Activated T-cell treated with anti-CD3 and anti-CD28 coated beads, Interleukin-2, amount 50 U/mL, for 4 hours (primary cell): ENCODE data around the gene SMC4. TPM values are rescaled to one million over a fixed set of nuclear protein-coding genes. Genes with fewer than 3 reads are reported as not detected.

Experiments used
- ATAC-seq, 2 donors: fragments of 200-7000 bp; cut with Tn5 transposase; one replicate each; pipeline ENCODE4 v1.10.0; 2021
- DNase-seq: peaks from one replicate; pipeline ENCODE4 v3.0.0-alpha.2; 2020
- H3K27me3 Mint-ChIP-seq: one replicate; pipeline ENCODE4 v1.8.0; 2021; ENCODE audit warnings: low read depth, mixed read lengths
- H3K36me3 Mint-ChIP-seq: one replicate; pipeline ENCODE4 v1.8.0; 2022; ENCODE audit warnings: mixed read lengths; ENCODE audit not compliant: insufficient read depth
- H3K4me1 Mint-ChIP-seq: one replicate; pipeline ENCODE4 v1.8.0; 2021; ENCODE audit warnings: low read depth, mixed read lengths
- H3K4me3 Mint-ChIP-seq: one replicate; pipeline ENCODE4 v1.8.0; 2021; ENCODE audit warnings: mild to moderate bottlenecking, moderate library complexity, mixed read lengths
- H3K9me3 Mint-ChIP-seq: one replicate; pipeline ENCODE4 v1.8.0; 2021; ENCODE audit warnings: mixed read lengths
- total RNA-seq, 3 donors: library from RNA; stranded (reverse); gene quantifications; one replicate each; pipeline ENCODE4 v1.2.1, GENCODE V29; 2021

SMC4 gene
- total RNA-seq, 3 donors from 2014 or later, result 56.6 to 69.0 (median 66.0) TPM

- Mint-ChIP-seq H3K9me3 (peaks cover 6% of the 10 kb centered on the region), H3K4me3 (no peak overlapping the region), H3K27me3 (peaks cover 13% of the 10 kb centered on the region), H3K4me1 (no peaks in the 10 kb centered on the region), H3K36me3 (peaks cover 3% of the 10 kb centered on the region)
- DNase-seq (no peak), ATAC-seq (no peak)
Measured at GRCh38 chr3:160470181-160470580, 70.7 kb downstream of the SMC4 start.

GRCh38 chr3:160471892-160472291 is 72.4 kb downstream of the SMC4 start:
- Mint-ChIP-seq H3K9me3 (peaks cover 6% of the 10 kb centered on the region), H3K4me1 (no peaks in the 10 kb centered on the region), H3K27me3 (peaks cover 12% of the 10 kb centered on the region), H3K36me3 (peaks cover 3% of the 10 kb centered on the region), H3K4me3 (no peak overlapping the region)
- ATAC-seq (no peak), DNase-seq (no peak)

- no peak overlapping the region for H3K4me3 Mint-ChIP-seq
- H3K36me3 Mint-ChIP-seq, result peaks cover 3% of the 10 kb centered on the region
- peaks cover 6% of the 10 kb centered on the region for H3K9me3 Mint-ChIP-seq
- H3K4me1 Mint-ChIP-seq, result no peaks in the 10 kb centered on the region
- peaks cover 12% of the 10 kb centered on the region for H3K27me3 Mint-ChIP-seq
- no peak for DNase-seq
- ATAC-seq, result no peak
Measured at GRCh38 chr3:160472344-160472743, 72.9 kb downstream of the SMC4 start.

GRCh38 chr3:160473221-160473620 is 73.8 kb downstream of the SMC4 start:
- Mint-ChIP-seq H3K4me1 (no peaks in the 10 kb centered on the region), H3K4me3 (no peak overlapping the region), H3K36me3 (peaks cover 3% of the 10 kb centered on the region), H3K27me3 (peaks cover 12% of the 10 kb centered on the region), H3K9me3 (peaks cover 6% of the 10 kb centered on the region)
- ATAC-seq, result no peak
- DNase-seq, result no peak

- H3K36me3 Mint-ChIP-seq, result peaks cover under 1% of the 10 kb centered on the region
- H3K4me3 Mint-ChIP-seq, result no peak overlapping the region
- peaks cover 6% of the 10 kb centered on the region for H3K9me3 Mint-ChIP-seq
- H3K4me1 Mint-ChIP-seq, result no peaks in the 10 kb centered on the region
- no peak for ATAC-seq
- no peak for DNase-seq
- peaks cover 8% of the 10 kb centered on the region for H3K27me3 Mint-ChIP-seq
Measured at GRCh38 chr3:160473978-160474377, 74.5 kb downstream of the SMC4 start.

GRCh38 chr3:160474416-160474838 is 75.0 kb downstream of the SMC4 start:
- H3K4me3 Mint-ChIP-seq, result no peak overlapping the region
- H3K4me1 Mint-ChIP-seq, result no peaks in the 10 kb centered on the region
- no peak for ATAC-seq
- DNase-seq, result no peak
- peaks cover 5% of the 10 kb centered on the region for H3K27me3 Mint-ChIP-seq
- no peaks in the 10 kb centered on the region for H3K36me3 Mint-ChIP-seq
- H3K9me3 Mint-ChIP-seq, result peaks cover 6% of the 10 kb centered on the region

GRCh38 chr3:160475153-160475552 is 75.7 kb downstream of the SMC4 start:
- DNase-seq (no peak), ATAC-seq (no peak)
- no peaks in the 10 kb centered on the region for H3K9me3 Mint-ChIP-seq
- no peak overlapping the region for H3K4me3 Mint-ChIP-seq
- H3K4me1 Mint-ChIP-seq, result no peaks in the 10 kb centered on the region
- H3K36me3 Mint-ChIP-seq, result no peaks in the 10 kb centered on the region
- H3K27me3 Mint-ChIP-seq, result peaks cover 5% of the 10 kb centered on the region

GRCh38 chr3:160475884-160476283 is 76.4 kb downstream of the SMC4 start:
- Mint-ChIP-seq H3K9me3 (no peaks in the 10 kb centered on the region), H3K4me3 (no peak overlapping the region), H3K36me3 (no peaks in the 10 kb centered on the region), H3K4me1 (no peaks in the 10 kb centered on the region), H3K27me3 (peaks cover 5% of the 10 kb centered on the region)
- DNase-seq (no peak), ATAC-seq (no peak)

- no peaks in the 10 kb centered on the region for H3K4me1 Mint-ChIP-seq
Measured at GRCh38 chr3:160477750-160478149, 78.3 kb downstream of the SMC4 start.

GRCh38 chr3:160478338-160478737 is 78.9 kb downstream of the SMC4 start:
- ATAC-seq, result no peak
- no peak for DNase-seq
- Mint-ChIP-seq H3K4me3 (no peak overlapping the region), H3K36me3 (no peaks in the 10 kb centered on the region), H3K4me1 (no peaks in the 10 kb centered on the region), H3K27me3 (peaks cover 5% of the 10 kb centered on the region), H3K9me3 (no peaks in the 10 kb centered on the region)

More at GRCh38 chr3:160477750-160478149, 78.3 kb downstream of the SMC4 start:
- ATAC-seq (no peak), DNase-seq (no peak)
- H3K9me3 Mint-ChIP-seq, result no peaks in the 10 kb centered on the region
- H3K27me3 Mint-ChIP-seq, result peaks cover 5% of the 10 kb centered on the region
- no peaks in the 10 kb centered on the region for H3K36me3 Mint-ChIP-seq
- no peak overlapping the region for H3K4me3 Mint-ChIP-seq

GRCh38 chr3:160479376-160479775 is 79.9 kb downstream of the SMC4 start:
- H3K4me1 Mint-ChIP-seq, result no peaks in the 10 kb centered on the region

GRCh38 chr3:160480931-160481330 is 81.5 kb downstream of the SMC4 start:
- no peaks in the 10 kb centered on the region for H3K9me3 Mint-ChIP-seq
- peaks cover 7% of the 10 kb centered on the region for H3K27me3 Mint-ChIP-seq
- peaks cover 2% of the 10 kb centered on the region for H3K4me1 Mint-ChIP-seq
- H3K4me3 Mint-ChIP-seq, result no peak overlapping the region
- ATAC-seq (no peak), DNase-seq (no peak)
- no peaks in the 10 kb centered on the region for H3K36me3 Mint-ChIP-seq

More at GRCh38 chr3:160479376-160479775, 79.9 kb downstream of the SMC4 start:
- H3K9me3 Mint-ChIP-seq, result no peaks in the 10 kb centered on the region
- no peak overlapping the region for H3K4me3 Mint-ChIP-seq
- ATAC-seq (no peak), DNase-seq (no peak)
- H3K36me3 Mint-ChIP-seq, result no peaks in the 10 kb centered on the region
- H3K27me3 Mint-ChIP-seq, result peaks cover 5% of the 10 kb centered on the region

- Mint-ChIP-seq H3K4me1 (peaks cover 2% of the 10 kb centered on the region), H3K27me3 (peaks cover 7% of the 10 kb centered on the region), H3K4me3 (no peak overlapping the region), H3K36me3 (no peaks in the 10 kb centered on the region), H3K9me3 (no peaks in the 10 kb centered on the region)
- no peak for DNase-seq
- ATAC-seq, result no peak
Measured at GRCh38 chr3:160481856-160482255, 82.4 kb downstream of the SMC4 start.

- DNase-seq (no peak), ATAC-seq (no peak)
- no peaks in the 10 kb centered on the region for H3K36me3 Mint-ChIP-seq
- no peaks in the 10 kb centered on the region for H3K9me3 Mint-ChIP-seq
- H3K4me1 Mint-ChIP-seq, result peaks cover 2% of the 10 kb centered on the region
- H3K27me3 Mint-ChIP-seq, result peaks cover 5% of the 10 kb centered on the region
- no peak overlapping the region for H3K4me3 Mint-ChIP-seq
Measured at GRCh38 chr3:160482796-160483195, 83.3 kb downstream of the SMC4 start.
